ENCODE results near the gene CTAGE6. TPM values are rescaled to one million over a fixed set of nuclear protein-coding genes. Genes with fewer than 3 reads are reported as not detected.
"Not testable (repeated sequence)": the region's sequence is repeated elsewhere in the genome, so short reads cannot be mapped to it uniquely, and the experiment has no call there.

Gene CTAGE6, protein sequence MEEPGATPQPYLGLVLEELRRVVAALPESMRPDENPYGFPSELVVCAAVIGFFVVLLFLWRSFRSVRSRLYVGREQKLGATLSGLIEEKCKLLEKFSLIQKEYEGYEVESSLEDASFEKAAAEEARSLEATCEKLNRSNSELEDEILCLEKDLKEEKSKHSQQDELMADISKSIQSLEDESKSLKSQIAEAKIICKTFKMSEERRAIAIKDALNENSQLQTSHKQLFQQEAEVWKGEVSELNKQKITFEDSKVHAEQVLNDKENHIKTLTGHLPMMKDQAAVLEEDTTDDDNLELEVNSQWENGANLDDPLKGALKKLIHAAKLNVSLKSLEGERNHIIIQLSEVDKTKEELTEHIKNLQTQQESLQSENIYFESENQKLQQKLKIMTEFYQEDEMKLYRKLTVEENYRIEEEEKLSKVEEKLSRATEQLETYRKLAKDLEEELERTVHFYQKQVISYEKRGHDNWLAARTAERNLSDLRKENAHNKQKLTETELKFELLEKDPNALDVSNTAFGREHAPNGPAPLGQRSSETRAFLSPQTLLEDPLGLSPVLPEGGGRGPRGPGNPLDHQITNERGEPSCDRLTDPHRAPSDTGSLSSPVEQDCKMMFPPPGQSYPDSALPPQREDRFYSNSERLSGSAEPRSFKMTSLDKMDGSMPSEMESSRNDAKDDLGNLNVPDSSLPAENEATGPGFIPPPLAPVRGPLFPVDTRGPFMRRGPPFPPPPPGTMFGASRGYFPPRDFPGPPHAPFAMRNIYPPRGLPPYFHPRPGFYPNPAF
- total RNA-seq (1 to 10 TPM in 4 of 9 donors, under 1 TPM in 3, not detected in 2; 0.28 to 3.6 (median 1.1) TPM), polyA plus RNA-seq (under 1 TPM; 0.07 to 0.24 (median 0.13) TPM)
- long read RNA-seq, donor 1, result 0 reads
- long read RNA-seq, donor 2, result 0 reads
- long read RNA-seq, donor 3, result 0 reads
- long read RNA-seq, donor 4, result 0 reads
- long read RNA-seq, donor 5, partial matches to known transcripts, result 0 of 2 reads
- long read RNA-seq, donor 5, other reads (novel, unspliced or antisense), result 2 of 2 reads
- long read RNA-seq, donor 6, result 0 reads
- long read RNA-seq, donor 7, result 0 reads
- long read RNA-seq, donor 8, result 0 reads
- long read RNA-seq, donor 9, result 0 reads
- long read RNA-seq, donor 10, result 0 reads

DNA sequence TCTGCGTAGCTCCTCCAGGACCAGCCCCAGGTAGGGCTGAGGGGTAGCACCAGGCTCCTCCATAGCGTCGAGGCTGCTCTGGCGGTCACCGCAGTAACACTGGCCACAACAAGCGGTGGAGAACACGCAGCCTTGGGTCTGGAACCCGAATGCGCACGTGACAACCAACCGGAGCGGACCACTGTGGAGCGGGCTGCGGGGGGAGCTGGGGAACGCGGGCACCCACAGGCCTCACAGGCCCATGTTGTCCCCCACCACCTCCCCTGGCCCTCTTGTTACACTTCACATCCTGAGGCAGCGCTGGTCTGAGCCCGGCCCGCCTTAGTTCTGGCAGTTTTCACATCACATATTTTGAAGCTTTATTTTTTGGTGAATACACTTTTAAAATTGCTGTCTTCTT is at the start of gene CTAGE6:
Gene CTAGE6, minus strand, starts transcription at position 101 of the 400 bp plus-strand sequence. Its CDS starts 38 bp downstream, at position 63.
- H3K4me3 ChIP-seq; DNase-seq; H3K4me1 ChIP-seq (replicated peaks in 1 of 2); intact Hi-C loops (cut with DNase I); H3K9me3 ChIP-seq (replicated peaks in 1 of 3); H3K27me3 ChIP-seq; H3K36me3 ChIP-seq (replicated peaks in 1 of 2); H3K27ac ChIP-seq: not testable (repeated sequence)
- WGBS, 4 donors, result 100% methylated on average over 1 of the region's 19 CpGs; no CpG with 5 or more reads in 3 of the 4 donors

DNA sequence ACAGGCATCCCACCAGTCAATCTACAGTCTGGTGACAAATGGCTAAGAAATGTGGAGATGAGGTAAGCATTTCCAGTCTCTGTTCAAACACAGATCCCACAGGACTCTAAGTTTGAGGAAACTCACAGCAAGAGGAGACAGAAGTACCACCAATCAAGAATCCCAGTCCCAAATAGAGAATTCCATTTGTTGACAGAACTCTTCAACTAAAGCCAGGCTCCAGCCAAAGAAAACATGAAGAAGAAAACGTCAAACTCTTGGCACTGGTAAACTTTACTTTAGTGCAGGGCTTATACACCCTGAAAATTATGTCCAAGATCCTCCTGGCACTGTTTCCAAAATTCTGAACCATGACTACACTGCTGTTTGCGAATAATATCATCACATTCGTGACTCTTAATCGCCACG is 49.2 kb upstream of the CTAGE6 start:
- WGBS, 4 donors, result no CpG with 5 or more reads among the region's 5 CpGs
- DNase-seq; H3K4me1 ChIP-seq (replicated peaks in 1 of 2); H3K4me3 ChIP-seq; H3K9me3 ChIP-seq (replicated peaks in 1 of 3); H3K27ac ChIP-seq; H3K27me3 ChIP-seq; intact Hi-C loops (cut with DNase I); H3K36me3 ChIP-seq (replicated peaks in 1 of 2): not testable (repeated sequence)

DNA sequence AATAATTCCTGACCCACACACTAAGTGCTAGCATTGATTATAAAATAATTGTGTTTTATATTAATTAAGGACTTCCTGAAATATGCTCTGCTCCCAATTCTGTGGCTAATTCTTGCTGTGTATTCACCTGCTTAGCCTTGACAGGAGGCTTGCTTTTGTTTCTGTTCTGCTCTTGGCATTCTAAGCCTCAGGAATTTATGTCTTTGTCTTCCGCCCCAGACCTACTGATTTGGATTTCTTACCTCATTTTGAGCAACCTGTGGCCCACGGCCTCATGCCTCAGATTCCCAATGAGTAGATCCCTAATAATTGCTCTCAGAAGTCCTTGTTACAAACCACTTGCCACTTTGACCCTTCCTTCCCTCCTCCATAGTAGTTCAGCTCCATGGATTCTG is 40.4 kb upstream of the CTAGE6 start:
- DNase-seq; H3K27me3 ChIP-seq; H3K4me3 ChIP-seq; H3K4me1 ChIP-seq (replicated peaks in 1 of 2); H3K36me3 ChIP-seq (replicated peaks in 1 of 2); intact Hi-C loops (cut with DNase I); H3K9me3 ChIP-seq (replicated peaks in 1 of 3): not testable (repeated sequence)
- H3K27ac ChIP-seq, result peak overlapping the region in 1 of 5 donors; percentile 49
- 48 to 51% (median 51%) methylated on average over 1 to 2 of the region's 2 CpGs; no CpG with 5 or more reads in 1 of the 4 donors for WGBS, 4 donors

DNA sequence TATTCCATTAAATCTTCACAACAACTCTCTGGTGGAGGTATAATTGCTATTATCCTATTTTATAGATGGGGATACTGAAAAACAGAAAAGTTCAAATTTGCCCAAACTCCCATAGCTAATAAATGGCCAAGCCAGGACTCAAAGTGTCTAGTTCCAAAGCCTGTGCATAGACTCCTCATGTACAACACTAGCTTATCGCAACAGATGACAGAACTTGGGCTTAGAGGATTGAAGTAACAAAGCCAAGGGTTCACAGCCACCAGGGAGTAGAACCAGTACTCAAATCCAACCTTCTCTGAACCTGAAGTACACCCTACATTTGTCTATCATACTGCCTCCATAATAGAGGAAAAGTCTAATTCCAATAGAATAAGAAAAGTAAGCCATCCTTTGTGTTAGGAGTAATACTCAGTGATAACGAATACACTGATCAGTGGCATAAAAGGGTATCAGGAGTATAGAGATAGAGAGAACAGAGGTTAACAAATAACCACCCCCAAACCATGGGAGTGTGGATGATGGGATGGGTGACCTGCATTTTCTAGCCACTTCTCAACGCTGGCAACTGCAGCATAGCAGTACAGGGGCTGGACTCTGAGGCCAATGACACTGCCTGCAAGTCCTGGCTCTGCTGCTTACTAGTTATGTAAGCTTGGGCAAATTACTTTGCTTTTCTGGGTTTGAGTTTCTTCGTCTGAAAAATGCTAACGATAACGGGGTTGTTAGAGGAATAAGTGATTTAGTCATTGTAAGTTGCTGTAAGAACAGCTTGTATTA is 39.8 kb upstream of the CTAGE6 start:
- intact Hi-C loops (cut with DNase I); H3K36me3 ChIP-seq (replicated peaks in 1 of 2); H3K27ac ChIP-seq; H3K4me1 ChIP-seq (replicated peaks in 1 of 2); H3K9me3 ChIP-seq (replicated peaks in 1 of 3); H3K27me3 ChIP-seq; H3K4me3 ChIP-seq: not testable (repeated sequence)
- 20 to 92% (median 61%) methylated on average over 1 to 3 of the region's 6 CpGs for WGBS, 4 donors
- peak; percentile 12 to 62 (median 40) for DNase-seq

DNA sequence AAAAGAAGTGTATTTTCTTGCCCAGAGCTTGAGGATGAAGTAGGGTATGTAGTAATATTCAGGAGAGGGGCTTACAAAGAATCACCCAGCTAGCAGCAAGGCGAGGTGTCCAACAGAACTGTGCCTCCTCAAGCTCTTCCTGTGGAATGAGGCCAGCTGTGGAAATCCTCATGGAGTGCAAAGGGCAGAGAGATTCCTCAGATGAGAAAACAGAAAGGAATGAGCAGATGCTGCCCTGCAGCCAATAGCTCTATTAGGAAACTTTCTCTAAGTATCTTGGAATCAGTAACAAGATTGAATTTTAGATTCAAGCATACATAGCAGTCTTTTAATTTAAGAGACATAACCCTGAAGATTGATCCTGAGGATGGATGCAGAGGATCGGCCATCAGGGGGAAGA is 38.2 kb upstream of the CTAGE6 start:
- WGBS, 4 donors, result no CpG with 5 or more reads among the region's 2 CpGs
- H3K4me3 ChIP-seq; H3K27ac ChIP-seq; H3K9me3 ChIP-seq (replicated peaks in 1 of 3); H3K27me3 ChIP-seq; H3K4me1 ChIP-seq (replicated peaks in 1 of 2); DNase-seq; H3K36me3 ChIP-seq (replicated peaks in 1 of 2); intact Hi-C loops (cut with DNase I): not testable (repeated sequence)

DNA sequence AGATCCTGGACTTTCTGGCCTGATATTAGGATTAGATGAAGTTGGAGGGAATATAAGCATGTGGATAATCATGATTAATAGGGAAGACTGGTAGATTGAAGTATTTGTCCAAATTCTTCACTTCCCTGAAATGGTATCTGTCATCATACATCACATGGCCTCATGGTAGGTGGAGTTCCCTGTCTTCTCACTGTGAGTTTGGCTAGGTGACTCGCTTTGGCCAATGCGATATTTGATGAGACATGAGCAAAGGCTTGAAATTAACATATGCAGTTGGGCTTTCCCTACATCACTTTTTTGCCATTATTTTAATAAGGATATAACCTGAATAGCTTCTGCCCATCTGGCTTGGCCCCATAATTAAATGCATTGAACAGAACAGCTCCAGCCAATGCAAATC is 35.1 kb upstream of the CTAGE6 start:
- DNase-seq; H3K27ac ChIP-seq; H3K9me3 ChIP-seq (replicated peaks in 1 of 3); H3K4me1 ChIP-seq (replicated peaks in 1 of 2); H3K36me3 ChIP-seq (replicated peaks in 1 of 2); H3K27me3 ChIP-seq; intact Hi-C loops (cut with DNase I); H3K4me3 ChIP-seq: not testable (repeated sequence)
- WGBS, 4 donors, result 84 to 97% (median 94%) methylated on average over 2 of the region's 2 CpGs

DNA sequence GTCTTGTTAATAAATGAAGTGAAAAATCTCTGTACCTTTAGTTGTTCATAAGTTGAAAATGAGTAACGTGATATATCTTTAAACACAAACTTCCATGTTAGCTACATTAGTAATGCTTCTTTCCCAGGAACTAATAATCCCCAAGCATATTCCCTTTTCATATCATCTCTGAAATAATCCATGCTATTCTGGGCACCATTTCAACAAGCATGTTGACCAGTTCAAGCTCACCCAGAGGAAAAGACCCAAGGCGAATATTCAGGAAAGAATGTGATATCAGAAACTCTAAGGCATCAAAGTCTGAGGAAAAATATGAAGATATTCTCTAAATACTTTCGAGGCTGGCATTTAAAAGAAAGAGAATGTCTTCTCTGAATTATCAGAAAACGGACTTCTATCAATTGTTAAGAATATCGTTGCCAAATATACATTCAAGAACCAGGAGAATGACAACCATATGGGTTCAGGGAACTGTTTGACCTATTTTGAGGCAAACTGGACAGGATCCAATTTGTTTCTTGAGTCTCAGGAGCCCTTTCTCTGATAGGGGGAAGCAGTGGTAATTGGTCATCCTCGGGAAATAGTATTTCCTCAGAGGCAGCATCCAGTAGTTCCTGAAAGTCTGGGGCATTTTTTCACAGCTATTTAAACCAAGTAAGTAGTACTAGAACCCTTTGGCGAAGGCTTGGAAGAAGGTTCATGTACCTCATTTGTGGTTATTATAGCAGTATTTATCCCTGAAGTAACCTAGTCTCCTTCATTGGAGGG is 28.1 kb upstream of the CTAGE6 start:
- H3K4me1 ChIP-seq (replicated peaks in 1 of 2); H3K27ac ChIP-seq; H3K9me3 ChIP-seq (replicated peaks in 1 of 3); H3K4me3 ChIP-seq; DNase-seq; H3K27me3 ChIP-seq; H3K36me3 ChIP-seq (replicated peaks in 1 of 2); intact Hi-C loops (cut with DNase I): not testable (repeated sequence)
- no CpG with 5 or more reads among the region's 7 CpGs for WGBS, 4 donors

DNA sequence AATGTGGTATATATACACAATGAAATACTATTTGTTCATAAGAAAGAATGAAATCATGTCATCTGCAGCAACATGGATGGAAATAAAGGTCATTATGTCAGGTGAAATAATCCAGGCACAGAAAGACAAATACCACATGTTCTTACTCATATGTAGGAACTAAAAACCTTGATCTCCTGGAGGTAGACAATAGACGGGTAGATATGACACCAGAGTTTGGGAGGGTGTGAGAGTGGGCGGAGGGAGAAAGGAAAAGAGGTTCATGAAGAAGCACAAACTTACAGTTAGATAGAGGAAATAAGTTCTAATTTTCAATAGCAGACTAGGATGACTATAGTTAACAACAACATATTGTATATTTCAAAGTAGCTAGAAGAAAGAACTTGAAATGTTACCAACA is 22.1 kb upstream of the CTAGE6 start:
- WGBS, 4 donors, result 64 to 90% methylated on average over 2 of the region's 2 CpGs; no CpG with 5 or more reads in 2 of the 4 donors
- H3K9me3 ChIP-seq (replicated peaks in 1 of 3); H3K27ac ChIP-seq; H3K4me1 ChIP-seq (replicated peaks in 1 of 2); H3K36me3 ChIP-seq (replicated peaks in 1 of 2); H3K27me3 ChIP-seq; DNase-seq; intact Hi-C loops (cut with DNase I); H3K4me3 ChIP-seq: not testable (repeated sequence)

DNA sequence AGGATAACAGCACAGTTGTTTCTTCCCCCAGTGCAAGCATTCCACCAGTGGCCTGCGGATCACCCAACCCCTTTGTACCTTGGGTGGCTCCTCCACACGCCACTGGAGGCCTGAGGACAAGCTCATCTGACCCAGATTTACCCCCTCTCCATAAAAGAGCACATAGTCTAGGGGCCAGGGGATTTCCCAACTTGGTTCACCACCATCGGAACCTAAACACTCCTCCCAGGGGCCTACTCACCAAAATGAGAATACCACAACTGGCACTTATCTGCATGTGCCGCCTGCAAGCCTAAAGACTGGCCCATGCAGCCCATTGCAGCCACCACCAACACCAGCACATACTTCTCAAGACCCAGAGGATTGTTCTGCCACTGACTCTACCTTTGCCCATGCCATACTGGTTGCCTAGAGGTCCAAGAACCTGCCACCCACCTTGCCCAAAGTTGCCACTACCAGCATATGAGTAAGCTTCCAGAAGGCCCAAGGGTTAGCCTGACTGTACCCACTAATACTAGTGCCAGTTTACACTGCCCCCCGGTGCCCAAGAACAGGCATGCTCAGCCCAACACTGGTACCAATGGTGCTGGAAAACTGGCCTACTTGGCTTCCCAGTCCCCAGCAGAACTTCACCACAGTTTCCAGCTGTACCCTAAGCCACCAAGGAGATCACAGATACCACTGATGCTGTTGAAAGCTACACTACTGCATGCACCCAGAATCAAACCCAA is 15.4 kb upstream of the CTAGE6 start:
- H3K27me3 ChIP-seq; DNase-seq; H3K27ac ChIP-seq; H3K9me3 ChIP-seq (replicated peaks in 1 of 3); H3K4me3 ChIP-seq; H3K36me3 ChIP-seq (replicated peaks in 1 of 2); intact Hi-C loops (cut with DNase I); H3K4me1 ChIP-seq (replicated peaks in 1 of 2): not testable (repeated sequence)
- WGBS, 4 donors, result 94 to 100% methylated on average over 1 of the region's 5 CpGs; no CpG with 5 or more reads in 2 of the 4 donors
